Caco-2 (cell line): Measurements from ENCODE around the gene SAMD11. TPM values are rescaled to one million over a fixed set of nuclear protein-coding genes. Genes with fewer than 3 reads are reported as not detected.
"Not testable (repeated sequence)": the region's sequence is repeated elsewhere in the genome, so short reads cannot be mapped to it uniquely, and the experiment has no call there.

Experiments used
- BruUV-seq: library from RNA; stranded (reverse); fragments of 400-500 nt; replicated peaks from 2 replicates; lab custom pipeline; 2021; lab: Mats Ljungman, UMichigan
- CTCF ChIA-PET: fragments of 300-600 bp; sonication (Branson Sonifier 250); formaldehyde crosslinking; loops from one replicate; lab custom pipeline; 2022; ENCODE audit warnings: antibody characterized with exemption; lab: Charles Lee
- POLR2A ChIA-PET: fragments of 300-600 bp; sonication (Branson Sonifier 250); formaldehyde crosslinking; loops from one replicate; lab custom pipeline; 2022; ENCODE audit warnings: antibody characterized with exemption; lab: Charles Lee
- DNase-seq, 2 experiments: peaks; one replicate each; pipeline versions ENCODE4 v3.0.0 to v3.0.0-alpha.2; 2020 to 2022
- H3K27me3 ChIP-seq: replicated peaks from 2 replicates; pipeline ENCODE4 v1.6.0; 2011; ENCODE audit warnings: low read length; ENCODE audit not compliant: control insufficient read depth, insufficient read depth
- H3K36me3 ChIP-seq: 2 replicates; pipeline ENCODE4 v1.5.1; 2011; ENCODE audit warnings: low read length; ENCODE audit not compliant: control insufficient read depth, insufficient read depth
- H3K4me1 ChIP-seq: fragments of 250-450 bp; sonication (Bioruptor Pico); 2 replicates; pipeline ENCODE4 v1.5.1; 2020; ENCODE audit warnings: mild to moderate bottlenecking
- H3K4me3 ChIP-seq: 2 replicates; pipeline ENCODE4 v1.5.1; 2011; ENCODE audit warnings: low read depth, mild to moderate bottlenecking, control low read depth, low read length
- H3K9me3 ChIP-seq: fragments of 250-450 bp; sonication (Bioruptor Pico); 2 replicates; pipeline ENCODE4 v1.5.1; 2020; ENCODE audit warnings: mild to moderate bottlenecking, moderate library complexity
- H3K27ac Mint-ChIP-seq: one replicate; pipeline ENCODE4 v1.8.0; 2022; ENCODE audit warnings: mixed read lengths; ENCODE audit not compliant: unreplicated experiment
- H3K27me3 Mint-ChIP-seq: one replicate; pipeline ENCODE4 v1.8.0; 2022; ENCODE audit warnings: mixed read lengths; ENCODE audit not compliant: insufficient read depth, unreplicated experiment
- H3K36me3 Mint-ChIP-seq: one replicate; pipeline ENCODE4 v1.8.0; 2022; ENCODE audit warnings: mild to moderate bottlenecking, mixed read lengths; ENCODE audit not compliant: insufficient read depth, unreplicated experiment
- H3K4me1 Mint-ChIP-seq: one replicate; pipeline ENCODE4 v1.8.0; 2022; ENCODE audit warnings: low read depth, mixed read lengths; ENCODE audit not compliant: unreplicated experiment
- H3K4me3 Mint-ChIP-seq: one replicate; pipeline ENCODE4 v1.8.0; 2022; ENCODE audit warnings: mild to moderate bottlenecking, moderate library complexity, mixed read lengths; ENCODE audit not compliant: unreplicated experiment
- H3K9me3 Mint-ChIP-seq: one replicate; pipeline ENCODE4 v1.8.0; 2022; ENCODE audit warnings: mixed read lengths; ENCODE audit not compliant: unreplicated experiment
- CTCF ChIP-seq, 2 experiments: fragments of 200-600 bp in 1 of 2; IDR thresholded peaks; 1 replicate in 1 of 2; 2 replicates in 1 of 2; pipeline versions ENCODE4 v1.5.1 to v1.8.0; 2011 to 2022; ENCODE audit warnings: antibody characterized with exemption in 1 of 2, control low read depth in 1 of 2, inconsistent platforms in 1 of 2, low read depth in 1 of 2, low read length in 1 of 2, mild to moderate bottlenecking in 1 of 2, moderate library complexity in 1 of 2; ENCODE audit not compliant: insufficient read depth in 1 of 2, severe bottlenecking in 1 of 2, unreplicated experiment in 1 of 2
- intact Hi-C: fragments of 100-400 bp; cut with micrococcal nuclease; formaldehyde crosslinking; loops from one replicate; pipeline ENCODE4 v1.10.0; 2022; ENCODE audit not compliant: unreplicated experiment
- total RNA-seq: library from RNA; stranded (reverse); gene quantifications from 2 replicates; pipeline ENCODE4 v1.2.3, GENCODE V29; 2022

SAMD11 gene
- total RNA-seq, 1 experiment from 2014 or later: 0.54 TPM

- intact Hi-C loops: no loop called here
- no peak overlapping the region for H3K4me3 Mint-ChIP-seq
- no peak for TF ChIP-seq CTCF (IDR thresholded peaks at IDR 0.05; ENCODE audit: insufficient read depth in 1 of 2, low read depth in 1 of 2, low read length in 1 of 2, severe bottlenecking in 1 of 2, unreplicated experiment in 1 of 2)
Observed at GRCh38 chr1:890661-891060, 33.1 kb upstream of the SAMD11 start.

DNA sequence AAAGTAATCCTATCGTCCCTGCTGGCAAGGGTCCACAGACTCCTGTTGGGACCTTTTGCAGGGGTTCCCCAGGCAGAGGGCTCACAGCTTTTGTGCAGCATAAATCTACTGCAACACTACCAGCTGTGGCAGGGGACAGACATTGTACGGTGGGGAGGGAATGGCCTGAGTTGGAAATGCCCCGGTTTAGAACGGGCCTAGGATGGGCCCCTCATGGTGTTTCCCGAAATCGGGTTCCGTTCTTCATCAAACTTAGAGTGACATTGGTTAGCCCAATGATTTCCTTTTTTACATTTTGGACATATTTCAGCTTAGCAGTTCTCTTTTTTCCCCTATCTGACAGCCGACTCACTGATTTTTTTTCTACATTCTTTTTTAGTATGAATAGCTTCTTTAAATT, 26.5 kb upstream of the SAMD11 start:
- H3K36me3 ChIP-seq: no peaks in the 10 kb centered on the region
- DNase-seq: no peak
- H3K36me3 Mint-ChIP-seq: no peaks in the 10 kb centered on the region
- H3K4me1 ChIP-seq: no peaks in the 10 kb centered on the region
- H3K27ac Mint-ChIP-seq: no peak overlapping the region
- CTCF ChIA-PET: no interaction called here
- H3K9me3 Mint-ChIP-seq: no peaks in the 10 kb centered on the region
- intact Hi-C loops: no loop called here
- H3K4me3 ChIP-seq: no peak overlapping the region
- H3K27me3 Mint-ChIP-seq: peaks cover 13% of the 10 kb centered on the region
- no peaks in the 10 kb centered on the region for H3K9me3 ChIP-seq
- H3K27me3 ChIP-seq: no peaks in the 10 kb centered on the region
- POLR2A ChIA-PET: no interaction called here
- H3K4me1 Mint-ChIP-seq: no peaks in the 10 kb centered on the region
- no peak for TF ChIP-seq CTCF (IDR thresholded peaks at IDR 0.05; ENCODE audit: insufficient read depth in 1 of 2, low read depth in 1 of 2, low read length in 1 of 2, severe bottlenecking in 1 of 2, unreplicated experiment in 1 of 2)
- no peak overlapping the region for H3K4me3 Mint-ChIP-seq
- no TSS peak for BruUV-seq

More at GRCh38 chr1:890661-891060, 33.1 kb upstream of the SAMD11 start:
- Histone ChIP-seq H3K27me3 (no peaks in the 10 kb centered on the region), H3K36me3 (no peaks in the 10 kb centered on the region), H3K4me1 (no peaks in the 10 kb centered on the region), H3K9me3 (no peaks in the 10 kb centered on the region), H3K4me3 (no peak overlapping the region)
- H3K36me3 Mint-ChIP-seq: no peaks in the 10 kb centered on the region
- BruUV-seq: no TSS peak
- CTCF ChIA-PET: no interaction called here
- no peaks in the 10 kb centered on the region for H3K4me1 Mint-ChIP-seq
- no peaks in the 10 kb centered on the region for H3K9me3 Mint-ChIP-seq
- POLR2A ChIA-PET: no interaction called here
- H3K27ac Mint-ChIP-seq: no peak overlapping the region
- peaks cover 15% of the 10 kb centered on the region for H3K27me3 Mint-ChIP-seq
- no peak for DNase-seq

GRCh38 chr1:897951-898350, 25.8 kb upstream of the SAMD11 start:
- H3K27me3 Mint-ChIP-seq: peaks cover 13% of the 10 kb centered on the region
- DNase-seq, CTCF ChIA-PET, H3K4me3 Mint-ChIP-seq, H3K4me1 Mint-ChIP-seq, H3K27ac Mint-ChIP-seq, H3K36me3 ChIP-seq, POLR2A ChIA-PET, intact Hi-C loops, H3K36me3 Mint-ChIP-seq, H3K4me3 ChIP-seq, H3K27me3 ChIP-seq, H3K9me3 ChIP-seq, BruUV-seq, H3K9me3 Mint-ChIP-seq, H3K4me1 ChIP-seq: not testable (repeated sequence)
